Measurements from ENCODE around the gene OTOP1. TPM values are rescaled to one million over a fixed set of nuclear protein-coding genes. Genes with fewer than 3 reads are reported as not detected.

OTOP1 gene
- total RNA-seq, 1 experiment from 2014 or later: not detected

DNA sequence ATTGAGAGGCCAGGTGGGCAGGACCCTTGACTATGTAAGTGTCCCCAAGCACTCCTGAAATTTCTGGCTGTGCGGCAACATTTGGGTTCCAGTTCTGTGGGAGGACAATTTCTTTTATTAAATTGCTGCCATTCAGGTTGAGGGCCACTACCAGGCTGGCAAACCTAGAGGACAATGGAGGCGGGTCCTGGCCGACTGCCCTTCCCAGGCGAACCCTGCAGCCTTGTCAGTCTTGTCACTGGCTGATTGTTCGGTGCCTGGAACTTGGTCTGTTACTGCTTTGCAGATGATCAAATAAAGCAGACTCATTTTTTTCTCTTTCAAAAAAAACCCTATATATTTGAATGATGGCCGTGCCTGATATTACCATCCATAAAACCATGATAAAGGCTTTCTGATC lies 27.9 kb upstream of the OTOP1 start:
- Histone ChIP-seq H3K36me3 (ENCODE audit: control insufficient read depth, insufficient read depth, low read length) (no peaks in the 10 kb centered on the region), H3K9me3 (ENCODE audit: control insufficient read depth, insufficient read depth, low read depth, low read length) (no peaks in the 10 kb centered on the region), H3K27ac (ENCODE audit: low read length) (no peak overlapping the region), H3K27me3 (ENCODE audit: control insufficient read depth, insufficient read depth, low read length) (no peaks in the 10 kb centered on the region), H3K4me1 (ENCODE audit: control insufficient read depth, insufficient read depth, low read length) (no peaks in the 10 kb centered on the region), H3K4me3 (ENCODE audit: low read depth in 2 of 2, low read length in 2 of 2) (no peak overlapping the region)
- TF ChIP-seq, protein P1, sequence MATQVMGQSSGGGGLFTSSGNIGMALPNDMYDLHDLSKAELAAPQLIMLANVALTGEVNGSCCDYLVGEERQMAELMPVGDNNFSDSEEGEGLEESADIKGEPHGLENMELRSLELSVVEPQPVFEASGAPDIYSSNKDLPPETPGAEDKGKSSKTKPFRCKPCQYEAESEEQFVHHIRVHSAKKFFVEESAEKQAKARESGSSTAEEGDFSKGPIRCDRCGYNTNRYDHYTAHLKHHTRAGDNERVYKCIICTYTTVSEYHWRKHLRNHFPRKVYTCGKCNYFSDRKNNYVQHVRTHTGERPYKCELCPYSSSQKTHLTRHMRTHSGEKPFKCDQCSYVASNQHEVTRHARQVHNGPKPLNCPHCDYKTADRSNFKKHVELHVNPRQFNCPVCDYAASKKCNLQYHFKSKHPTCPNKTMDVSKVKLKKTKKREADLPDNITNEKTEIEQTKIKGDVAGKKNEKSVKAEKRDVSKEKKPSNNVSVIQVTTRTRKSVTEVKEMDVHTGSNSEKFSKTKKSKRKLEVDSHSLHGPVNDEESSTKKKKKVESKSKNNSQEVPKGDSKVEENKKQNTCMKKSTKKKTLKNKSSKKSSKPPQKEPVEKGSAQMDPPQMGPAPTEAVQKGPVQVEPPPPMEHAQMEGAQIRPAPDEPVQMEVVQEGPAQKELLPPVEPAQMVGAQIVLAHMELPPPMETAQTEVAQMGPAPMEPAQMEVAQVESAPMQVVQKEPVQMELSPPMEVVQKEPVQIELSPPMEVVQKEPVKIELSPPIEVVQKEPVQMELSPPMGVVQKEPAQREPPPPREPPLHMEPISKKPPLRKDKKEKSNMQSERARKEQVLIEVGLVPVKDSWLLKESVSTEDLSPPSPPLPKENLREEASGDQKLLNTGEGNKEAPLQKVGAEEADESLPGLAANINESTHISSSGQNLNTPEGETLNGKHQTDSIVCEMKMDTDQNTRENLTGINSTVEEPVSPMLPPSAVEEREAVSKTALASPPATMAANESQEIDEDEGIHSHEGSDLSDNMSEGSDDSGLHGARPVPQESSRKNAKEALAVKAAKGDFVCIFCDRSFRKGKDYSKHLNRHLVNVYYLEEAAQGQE (IDR thresholded peaks at IDR 0.05; ENCODE audit: insufficient read depth in 1 of 2, low read depth in 2 of 2, low read length in 1 of 2): no peak
- TF ChIP-seq, protein P2, sequence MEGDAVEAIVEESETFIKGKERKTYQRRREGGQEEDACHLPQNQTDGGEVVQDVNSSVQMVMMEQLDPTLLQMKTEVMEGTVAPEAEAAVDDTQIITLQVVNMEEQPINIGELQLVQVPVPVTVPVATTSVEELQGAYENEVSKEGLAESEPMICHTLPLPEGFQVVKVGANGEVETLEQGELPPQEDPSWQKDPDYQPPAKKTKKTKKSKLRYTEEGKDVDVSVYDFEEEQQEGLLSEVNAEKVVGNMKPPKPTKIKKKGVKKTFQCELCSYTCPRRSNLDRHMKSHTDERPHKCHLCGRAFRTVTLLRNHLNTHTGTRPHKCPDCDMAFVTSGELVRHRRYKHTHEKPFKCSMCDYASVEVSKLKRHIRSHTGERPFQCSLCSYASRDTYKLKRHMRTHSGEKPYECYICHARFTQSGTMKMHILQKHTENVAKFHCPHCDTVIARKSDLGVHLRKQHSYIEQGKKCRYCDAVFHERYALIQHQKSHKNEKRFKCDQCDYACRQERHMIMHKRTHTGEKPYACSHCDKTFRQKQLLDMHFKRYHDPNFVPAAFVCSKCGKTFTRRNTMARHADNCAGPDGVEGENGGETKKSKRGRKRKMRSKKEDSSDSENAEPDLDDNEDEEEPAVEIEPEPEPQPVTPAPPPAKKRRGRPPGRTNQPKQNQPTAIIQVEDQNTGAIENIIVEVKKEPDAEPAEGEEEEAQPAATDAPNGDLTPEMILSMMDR (IDR thresholded peaks at IDR 0.05): no peak
- no peak for TF ChIP-seq POLR2AphosphoS5 (IDR thresholded peaks at IDR 0.05; ENCODE audit: low read depth, low read length)
- TF ChIP-seq TCF7L2 (IDR thresholded peaks at IDR 0.05; ENCODE audit: low read depth, low read length): no peak
- no peak for TF ChIP-seq SIN3A (IDR thresholded peaks at IDR 0.05; ENCODE audit: borderline replicate concordance, insufficient read depth, low read depth, low read length)
- no TSS peak for BruUV-seq (replicated peaks)
- in situ Hi-C loops (cut with HindIII; ENCODE audit: low pct_unique_long_range_greater_than_20kb, low sequenced_read_pairs): no loop called here
- ATAC-seq (no peak), DNase-seq (ENCODE audit: low read depth, low spot score) (no peak)
- ChIA-PET POLR2A (no interaction called here), CTCF (no interaction called here)
- intact Hi-C loops (cut with micrococcal nuclease; ENCODE audit: unreplicated experiment): loop anchor here (5.0 kb wide), 1 partner anchor 83 kb away; no protein-coding TSS in a partner anchor

DNA sequence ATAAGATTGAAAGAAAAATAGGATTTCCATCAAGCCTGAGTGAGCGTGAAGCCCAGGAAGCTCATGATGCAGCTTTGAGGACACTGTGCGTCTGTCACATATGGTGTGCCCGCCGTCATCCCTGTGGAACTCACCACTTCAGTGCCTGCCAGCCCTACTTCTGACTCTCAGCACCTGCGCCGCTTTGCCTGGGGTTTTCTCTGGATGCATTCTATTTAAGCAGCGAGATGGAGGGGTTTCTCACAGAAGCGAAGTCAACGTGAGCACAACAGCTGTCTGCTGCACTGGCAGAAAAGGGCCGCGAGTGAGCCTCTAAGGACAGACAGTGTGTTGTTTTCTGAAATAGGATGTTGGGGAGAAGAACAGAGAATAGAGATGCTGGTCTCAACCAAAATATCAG lies 27.5 kb upstream of the OTOP1 start:
- TF ChIP-seq, protein P1 (IDR thresholded peaks at IDR 0.05; ENCODE audit: insufficient read depth in 1 of 2, low read depth in 2 of 2, low read length in 1 of 2): no peak
- no peak for TF ChIP-seq POLR2AphosphoS5 (IDR thresholded peaks at IDR 0.05; ENCODE audit: low read depth, low read length)
- TF ChIP-seq, protein P2 (IDR thresholded peaks at IDR 0.05): no peak
- TF ChIP-seq TCF7L2 (IDR thresholded peaks at IDR 0.05; ENCODE audit: low read depth, low read length): no peak
- no peak for TF ChIP-seq SIN3A (IDR thresholded peaks at IDR 0.05; ENCODE audit: borderline replicate concordance, insufficient read depth, low read depth, low read length)
- DNase-seq (ENCODE audit: low read depth, low spot score) (no peak), ATAC-seq (no peak)
- Histone ChIP-seq H3K4me3 (ENCODE audit: low read depth in 2 of 2, low read length in 2 of 2) (no peak overlapping the region), H3K27ac (ENCODE audit: low read length) (no peak overlapping the region), H3K9me3 (ENCODE audit: control insufficient read depth, insufficient read depth, low read depth, low read length) (no peaks in the 10 kb centered on the region), H3K27me3 (ENCODE audit: control insufficient read depth, insufficient read depth, low read length) (no peaks in the 10 kb centered on the region), H3K4me1 (ENCODE audit: control insufficient read depth, insufficient read depth, low read length) (peaks cover under 1% of the 10 kb centered on the region; the same call in 1 of the 2 replicates), H3K36me3 (ENCODE audit: control insufficient read depth, insufficient read depth, low read length) (no peaks in the 10 kb centered on the region)
- in situ Hi-C loops (cut with HindIII; ENCODE audit: low pct_unique_long_range_greater_than_20kb, low sequenced_read_pairs): no loop called here
- POLR2A ChIA-PET: no interaction called here
- intact Hi-C loops (cut with micrococcal nuclease; ENCODE audit: unreplicated experiment): loop anchor here (5.0 kb wide), 1 partner anchor 83 kb away; no protein-coding TSS in a partner anchor
- CTCF ChIA-PET: no interaction called here
- BruUV-seq (replicated peaks): no TSS peak
